Head of caudate nucleus (tissue), 42 donors: ENCODE results near the gene PDE4A.

Experiments used
- DNase-seq, 42 donors: peaks; one replicate each; pipeline versions ENCODE4 v3.0.0 to v3.0.0-alpha.2; 2020 to 2021; ENCODE audit warnings: mixed read lengths in 7 of 42
- intact Hi-C: fragments of 100-400 bp; cut with DNase I; formaldehyde crosslinking; loops from one replicate; pipeline ENCODE4 v1.15.0; 2022

The PDE4A gene

GRCh38 chr19:10517760-10518443 is 97.6 kb downstream of the PDE4A start:
- intact Hi-C loops = no loop called here
- peak in 41 of 42 donors; percentile 31 to 85 (median 64) for DNase-seq

GRCh38 chr19:10518444-10519361 is 98.4 kb downstream of the PDE4A start:
- intact Hi-C loops = no loop called here
- DNase-seq = peak in 21 of 42 donors; percentile 17 to 72 (median 39)
